ENCODE results near the gene STAT3. TPM values are rescaled to one million over a fixed set of nuclear protein-coding genes. Genes with fewer than 3 reads are reported as not detected.

The STAT3 gene
- total and polyA plus RNA-seq, 2 of the 13 experiments (the other 11 are each of a cell fraction or from before 2014, with no cell fraction given) = 61.8 to 62.4 TPM

GRCh38 chr17:42388381-42389134 is at the start of gene STAT3 (continued):
- peak; percentile 71; the same call in 1 of the 2 replicates for TF ChIP-seq ZC3H4 (CRISPR knock-in tag; IDR thresholded peaks at IDR 0.05; ENCODE audit: borderline replicate concordance)
- peak; percentile 97 for TF ChIP-seq KMT2B (CRISPR knock-in tag; IDR thresholded peaks at IDR 0.05)
- TF ChIP-seq CHD2 (IDR thresholded peaks at IDR 0.05; ENCODE audit: low read depth, low read length) = peak; percentile 66; the same call in 1 of the 2 replicates
- peak; percentile 96; the same call in 1 of the 2 replicates for TF ChIP-seq CREBL2 (CRISPR knock-in tag; IDR thresholded peaks at IDR 0.05; ENCODE audit: borderline replicate concordance)
- TF ChIP-seq PHF5A (CRISPR knock-in tag; IDR thresholded peaks at IDR 0.05; ENCODE audit: low read depth, unreplicated experiment) = peak; percentile 100
- no peak for TF ChIP-seq FLYWCH1 (CRISPR knock-in tag; IDR thresholded peaks at IDR 0.05)
- TF ChIP-seq ATRX (CRISPR knock-in tag; IDR thresholded peaks at IDR 0.05; ENCODE audit: borderline replicate concordance) = peak; percentile 87; the same call in 1 of the 2 replicates
- TF ChIP-seq PPARG (CRISPR knock-in tag; conservative IDR thresholded peaks at IDR 0.05) = peak; percentile 93
- no peak for TF ChIP-seq NONO (IDR thresholded peaks at IDR 0.05)
- TF ChIP-seq NONO (CRISPR knock-in tag; conservative IDR thresholded peaks at IDR 0.05) = peak; percentile 98
- TF ChIP-seq, protein P1, sequence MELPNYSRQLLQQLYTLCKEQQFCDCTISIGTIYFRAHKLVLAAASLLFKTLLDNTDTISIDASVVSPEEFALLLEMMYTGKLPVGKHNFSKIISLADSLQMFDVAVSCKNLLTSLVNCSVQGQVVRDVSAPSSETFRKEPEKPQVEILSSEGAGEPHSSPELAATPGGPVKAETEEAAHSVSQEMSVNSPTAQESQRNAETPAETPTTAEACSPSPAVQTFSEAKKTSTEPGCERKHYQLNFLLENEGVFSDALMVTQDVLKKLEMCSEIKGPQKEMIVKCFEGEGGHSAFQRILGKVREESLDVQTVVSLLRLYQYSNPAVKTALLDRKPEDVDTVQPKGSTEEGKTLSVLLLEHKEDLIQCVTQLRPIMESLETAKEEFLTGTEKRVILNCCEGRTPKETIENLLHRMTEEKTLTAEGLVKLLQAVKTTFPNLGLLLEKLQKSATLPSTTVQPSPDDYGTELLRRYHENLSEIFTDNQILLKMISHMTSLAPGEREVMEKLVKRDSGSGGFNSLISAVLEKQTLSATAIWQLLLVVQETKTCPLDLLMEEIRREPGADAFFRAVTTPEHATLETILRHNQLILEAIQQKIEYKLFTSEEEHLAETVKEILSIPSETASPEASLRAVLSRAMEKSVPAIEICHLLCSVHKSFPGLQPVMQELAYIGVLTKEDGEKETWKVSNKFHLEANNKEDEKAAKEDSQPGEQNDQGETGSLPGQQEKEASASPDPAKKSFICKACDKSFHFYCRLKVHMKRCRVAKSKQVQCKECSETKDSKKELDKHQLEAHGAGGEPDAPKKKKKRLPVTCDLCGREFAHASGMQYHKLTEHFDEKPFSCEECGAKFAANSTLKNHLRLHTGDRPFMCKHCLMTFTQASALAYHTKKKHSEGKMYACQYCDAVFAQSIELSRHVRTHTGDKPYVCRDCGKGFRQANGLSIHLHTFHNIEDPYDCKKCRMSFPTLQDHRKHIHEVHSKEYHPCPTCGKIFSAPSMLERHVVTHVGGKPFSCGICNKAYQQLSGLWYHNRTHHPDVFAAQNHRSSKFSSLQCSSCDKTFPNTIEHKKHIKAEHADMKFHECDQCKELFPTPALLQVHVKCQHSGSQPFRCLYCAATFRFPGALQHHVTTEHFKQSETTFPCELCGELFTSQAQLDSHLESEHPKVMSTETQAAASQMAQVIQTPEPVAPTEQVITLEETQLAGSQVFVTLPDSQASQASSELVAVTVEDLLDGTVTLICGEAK (IDR thresholded peaks at IDR 0.05) = no peak
- TF ChIP-seq, protein P1 (CRISPR knock-in tag; IDR thresholded peaks at IDR 0.05) = peak; percentile 92; the same call in 1 of the 2 replicates
- peak; percentile 97 for TF ChIP-seq ZNF552 (CRISPR knock-in tag; IDR thresholded peaks at IDR 0.05; ENCODE audit: borderline replicate concordance)
- 0 out of 2 replicates have a peak, but pooled peaks have one; percentile 44 for TF ChIP-seq AFF4 (CRISPR knock-in tag; IDR thresholded peaks at IDR 0.05)
- TF ChIP-seq, protein P2, sequence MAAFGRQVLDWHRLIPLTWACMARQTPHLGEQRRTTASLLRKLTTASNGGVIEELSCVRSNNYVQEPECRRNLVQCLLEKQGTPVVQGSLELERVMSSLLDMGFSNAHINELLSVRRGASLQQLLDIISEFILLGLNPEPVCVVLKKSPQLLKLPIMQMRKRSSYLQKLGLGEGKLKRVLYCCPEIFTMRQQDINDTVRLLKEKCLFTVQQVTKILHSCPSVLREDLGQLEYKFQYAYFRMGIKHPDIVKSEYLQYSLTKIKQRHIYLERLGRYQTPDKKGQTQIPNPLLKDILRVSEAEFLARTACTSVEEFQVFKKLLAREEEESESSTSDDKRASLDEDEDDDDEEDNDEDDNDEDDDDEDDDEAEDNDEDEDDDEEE (CRISPR knock-in tag; IDR thresholded peaks at IDR 0.05) = no peak; the same call in none of the 2 replicates
